SK-N-SH treated with all-trans-retinoic acid at 6 μM for 48 hours (cell line): ENCODE data around the gene UTS2R.
A peak's percentile ranks its signal among the peaks of the same experiment; 100 is the strongest.

ENCODE experiments used
- ATAC-seq: fragments of 200-7000 bp; cut with Tn5 transposase; 3 replicates; pipeline ENCODE4 v1.9.1; 2020; ENCODE audit warnings: mild to moderate bottlenecking, moderate library complexity
- ARNTL ChIP-seq: fragments of 450-650 bp; formaldehyde crosslinking; IDR thresholded peaks from 2 replicates; pipeline ENCODE4 v1.5.0; 2020; ENCODE audit warnings: low read depth, mild to moderate bottlenecking, moderate library complexity, borderline replicate concordance
- BACH2 ChIP-seq: fragments of 250-450 bp; sonication (Bioruptor Pico); IDR thresholded peaks from 2 replicates; pipeline ENCODE4 v1.9.0; 2021; ENCODE audit warnings: mild to moderate bottlenecking, borderline replicate concordance
- CREB5 ChIP-seq: fragments of 250-450 bp; sonication (Bioruptor Pico); IDR thresholded peaks from 2 replicates; pipeline ENCODE4 v1.5.1; 2020; ENCODE audit warnings: low read depth, mild to moderate bottlenecking, moderate library complexity
- CSRNP3 ChIP-seq: fragments of 250-450 bp; sonication (Bioruptor Pico); IDR thresholded peaks from 2 replicates; pipeline ENCODE4 v1.5.1; 2021; ENCODE audit warnings: mild to moderate bottlenecking, moderate library complexity
- ESRRG ChIP-seq: fragments of 250-450 bp; sonication (Bioruptor Pico); IDR thresholded peaks from 2 replicates; pipeline ENCODE4 v1.6.1; 2021; ENCODE audit warnings: mild to moderate bottlenecking
- GLIS3 ChIP-seq: fragments of 250-450 bp; sonication (Bioruptor Pico); IDR thresholded peaks from 2 replicates; pipeline ENCODE4 v1.5.0; 2020; ENCODE audit warnings: mild to moderate bottlenecking, moderate library complexity
- ISL1 ChIP-seq: fragments of 250-450 bp; sonication (Bioruptor Pico); IDR thresholded peaks from 2 replicates; pipeline ENCODE4 v2.1.2; 2022; ENCODE audit warnings: mild to moderate bottlenecking, moderate library complexity
- PATZ1 ChIP-seq: fragments of 250-450 bp; sonication (Bioruptor Pico); IDR thresholded peaks from 2 replicates; pipeline ENCODE4 v1.8.0; 2020; ENCODE audit warnings: mild to moderate bottlenecking, moderate library complexity, borderline replicate concordance
- POU6F1 ChIP-seq: fragments of 250-450 bp; sonication (Bioruptor Pico); IDR thresholded peaks from 2 replicates; pipeline ENCODE4 v1.8.0; 2021; ENCODE audit warnings: low read depth, mild to moderate bottlenecking, moderate library complexity, borderline replicate concordance
- PPARA ChIP-seq: fragments of 250-450 bp; sonication (Bioruptor Pico); IDR thresholded peaks from 2 replicates; pipeline ENCODE4 v1.5.0; 2020; ENCODE audit warnings: mild to moderate bottlenecking, borderline replicate concordance
- SNAI2 ChIP-seq: fragments of 250-450 bp; sonication (Bioruptor Pico); IDR thresholded peaks from 2 replicates; pipeline ENCODE4 v1.5.0; 2020; ENCODE audit warnings: mild to moderate bottlenecking, moderate library complexity
- TCF4 ChIP-seq: fragments of 250-450 bp; sonication (Bioruptor Pico); IDR thresholded peaks from 2 replicates; pipeline ENCODE4 v1.8.0; 2021; ENCODE audit warnings: mild to moderate bottlenecking, moderate library complexity, borderline replicate concordance
- TOX ChIP-seq: fragments of 250-450 bp; sonication (Bioruptor Pico); IDR thresholded peaks from 2 replicates; pipeline ENCODE4 v1.8.0; 2021; ENCODE audit warnings: mild to moderate bottlenecking, moderate library complexity, borderline replicate concordance
- TSHZ2 ChIP-seq: fragments of 250-450 bp; sonication (Bioruptor Pico); IDR thresholded peaks from 2 replicates; pipeline ENCODE4 v1.5.0; 2020; ENCODE audit warnings: mild to moderate bottlenecking, moderate library complexity
- ZC3H10 ChIP-seq: fragments of 250-450 bp; sonication (Bioruptor Pico); IDR thresholded peaks from 2 replicates; pipeline ENCODE4 v1.5.1; 2021; ENCODE audit warnings: mild to moderate bottlenecking, moderate library complexity
- ZFP3 ChIP-seq: fragments of 250-450 bp; sonication (Bioruptor Pico); IDR thresholded peaks from 2 replicates; pipeline ENCODE4 v1.5.0; 2020; ENCODE audit warnings: mild to moderate bottlenecking, moderate library complexity
- ZFP30 ChIP-seq: fragments of 450-650 bp; formaldehyde crosslinking; IDR thresholded peaks from 2 replicates; pipeline ENCODE4 v1.5.0; 2022; ENCODE audit warnings: mild to moderate bottlenecking, moderate library complexity
- ZNF565 ChIP-seq: fragments of 450-650 bp; formaldehyde crosslinking; conservative IDR thresholded peaks from 2 replicates; pipeline ENCODE4 v1.5.0; 2020; ENCODE audit warnings: low read depth, mild to moderate bottlenecking, moderate library complexity
- ZNF70 ChIP-seq: fragments of 450-650 bp; formaldehyde crosslinking; IDR thresholded peaks from 2 replicates; pipeline ENCODE4 v1.5.0; 2020; ENCODE audit warnings: mild to moderate bottlenecking, moderate library complexity
- ZNF8 ChIP-seq: fragments of 450-650 bp; formaldehyde crosslinking; IDR thresholded peaks from 2 replicates; pipeline ENCODE4 v1.5.0; 2020; ENCODE audit warnings: mild to moderate bottlenecking, moderate library complexity

The UTS2R gene

GRCh38 chr17:82328994-82329507, 42.5 kb upstream of the UTS2R start:
- no peak for ATAC-seq
- no peak for TF ChIP-seq ZC3H10
- TF ChIP-seq CREB5 (CRISPR knock-in tag), result no peak
- TF ChIP-seq SNAI2 (CRISPR knock-in tag), result no peak
- no peak for TF ChIP-seq ESRRG
- TF ChIP-seq TOX, result no peak
- no peak for TF ChIP-seq ISL1 (CRISPR knock-in tag)
- TF ChIP-seq BACH2 (CRISPR knock-in tag), result no peak
- no peak for TF ChIP-seq PATZ1 (CRISPR knock-in tag)
- TF ChIP-seq CSRNP3 (CRISPR knock-in tag), result no peak
- no peak for TF ChIP-seq ZNF565 (CRISPR knock-in tag)
- no peak for TF ChIP-seq TCF4
- no peak for TF ChIP-seq PPARA (CRISPR knock-in tag)
- TF ChIP-seq GLIS3 (CRISPR knock-in tag), result no peak
- TF ChIP-seq ARNTL (CRISPR knock-in tag), result no peak

- TF ChIP-seq ZNF70 (CRISPR knock-in tag) (no peak), ZFP30 (no peak), PPARA (CRISPR knock-in tag) (no peak), SNAI2 (CRISPR knock-in tag) (no peak), ISL1 (CRISPR knock-in tag) (no peak), ZNF8 (CRISPR knock-in tag) (no peak), POU6F1 (CRISPR knock-in tag) (no peak)
- TF ChIP-seq, all 23 proteins: peak for 0
These were observed 41.8 kb upstream of the UTS2R start for GRCh38 chr17:82329683-82330321.

GRCh38 chr17:82330322-82331239, 41.0 kb upstream of the UTS2R start:
- peak; percentile 39 for ATAC-seq
- no peak for TF ChIP-seq CSRNP3 (CRISPR knock-in tag)
- no peak for TF ChIP-seq PATZ1 (CRISPR knock-in tag)
- TF ChIP-seq ARNTL (CRISPR knock-in tag), result no peak
- no peak for TF ChIP-seq ZNF565 (CRISPR knock-in tag)
- TF ChIP-seq TSHZ2 (CRISPR knock-in tag), result no peak
- no peak for TF ChIP-seq TOX
- TF ChIP-seq ZNF8 (CRISPR knock-in tag), result no peak
- TF ChIP-seq TCF4, result no peak; the same call in 1 of the 2 replicates
- no peak for TF ChIP-seq ZFP3 (CRISPR knock-in tag)
- no peak for TF ChIP-seq ISL1 (CRISPR knock-in tag)
- no peak for TF ChIP-seq PPARA (CRISPR knock-in tag)

More at GRCh38 chr17:82329683-82330321, 41.8 kb upstream of the UTS2R start:
- no peak for ATAC-seq
